K562 (cell line): Measurements from ENCODE around the gene SYF2. TPM values are rescaled to one million over a fixed set of nuclear protein-coding genes. Genes with fewer than 3 reads are reported as not detected.

Source experiments
- ATF4 ChIP-seq: fragments of 450-650 bp; formaldehyde crosslinking; IDR thresholded peaks from 2 replicates; pipeline ENCODE4 v1.4.0; 2022; ENCODE audit warnings: mild to moderate bottlenecking, moderate library complexity
- CHD4 ChIP-seq: fragments of 200-600 bp; sonication (generic); IDR thresholded peaks from 3 replicates; pipeline ENCODE4 v1.6.1; 2012; ENCODE audit warnings: low read depth, mild to moderate bottlenecking, mixed read lengths, low read length, inconsistent platforms; ENCODE audit not compliant: insufficient read depth, insufficient replicate concordance, poor library complexity, severe bottlenecking
- DMBX1 ChIP-seq: fragments of 250-450 bp; sonication (Bioruptor Pico); IDR thresholded peaks from 2 replicates; pipeline ENCODE4 v1.8.0; 2022; ENCODE audit warnings: inconsistent platforms, mild to moderate bottlenecking, moderate library complexity, borderline replicate concordance
- FOXK2 ChIP-seq, 2 experiments: fragments of 450-650 bp; IDR thresholded peaks in 1 of 2; conservative IDR thresholded peaks in 1 of 2; 2 replicates each; pipeline ENCODE4 v1.6.1; 2016; ENCODE audit warnings: low read depth in 2 of 2, mild to moderate bottlenecking in 1 of 2
- HDAC8 ChIP-seq: fragments of 450-650 bp; IDR thresholded peaks from 2 replicates; pipeline ENCODE4 v1.6.1; 2016; ENCODE audit warnings: mild to moderate bottlenecking, missing genetic modification characterization, moderate library complexity, missing compliant biosample characterization
- HIVEP1 ChIP-seq: fragments of 250-450 bp; sonication (Bioruptor Pico); IDR thresholded peaks from 2 replicates; pipeline ENCODE4 v1.4.0; 2020; ENCODE audit warnings: mild to moderate bottlenecking
- JUND ChIP-seq, 2 experiments: IDR thresholded peaks; 2 replicates in 1 of 2; 3 replicates in 1 of 2; pipeline ENCODE4 v1.6.1; 2011; ENCODE audit warnings: borderline replicate concordance in 2 of 2, low read depth in 2 of 2, low read length in 2 of 2, improper control_type of control experiment in 1 of 2, missing biosample characterization in 1 of 2, missing genetic modification characterization in 1 of 2, missing genetic modification reagents in 1 of 2
- NFXL1 ChIP-seq: fragments of 450-650 bp; formaldehyde crosslinking; IDR thresholded peaks from 2 replicates; pipeline ENCODE4 v1.4.0; 2021; ENCODE audit warnings: mild to moderate bottlenecking
- PBX2 ChIP-seq, 2 experiments: IDR thresholded peaks in 1 of 2; conservative IDR thresholded peaks in 1 of 2; 2 replicates each; pipeline ENCODE4 v1.6.1; 2016; ENCODE audit warnings: low read depth in 2 of 2, mild to moderate bottlenecking in 1 of 2, missing compliant biosample characterization in 1 of 2, missing genetic modification characterization in 1 of 2, moderate library complexity in 1 of 2
- PML ChIP-seq: IDR thresholded peaks from 2 replicates; pipeline ENCODE4 v1.6.1; 2012; ENCODE audit warnings: low read length, inconsistent platforms
- RNF2 ChIP-seq: sonication (generic); IDR thresholded peaks from 2 replicates; pipeline ENCODE4 v1.6.1; 2016
- SMAD4 ChIP-seq: fragments of 250-450 bp; sonication (Bioruptor Pico); conservative IDR thresholded peaks from 2 replicates; pipeline ENCODE4 v1.8.0; 2021; ENCODE audit warnings: inconsistent platforms, mild to moderate bottlenecking, moderate library complexity
- TAF15 ChIP-seq: fragments of 200-400 bp; formaldehyde crosslinking; IDR thresholded peaks from 2 replicates; pipeline ENCODE4 v1.6.1; 2017; ENCODE audit warnings: mild to moderate bottlenecking, low read depth, low read length, moderate library complexity
- U2AF2 ChIP-seq: fragments of 200-400 bp; formaldehyde crosslinking; optimal IDR thresholded peaks from 2 replicates; pipeline ENCODE3; 2017; ENCODE audit warnings: low read depth, mild to moderate bottlenecking, low read length
- ZHX1 ChIP-seq: fragments of 150-350 bp; conservative IDR thresholded peaks from 2 replicates; pipeline ENCODE4 v1.6.1; 2014; ENCODE audit warnings: low read length
- ZNF133 ChIP-seq: fragments of 250-450 bp; sonication (Bioruptor Pico); IDR thresholded peaks from 2 replicates; pipeline ENCODE4 v1.4.0; 2020; ENCODE audit warnings: mild to moderate bottlenecking
- ZNF197 ChIP-seq: fragments of 200-800 bp; sonication (Bioruptor generic); IDR thresholded peaks from 2 replicates; pipeline ENCODE4 v1.6.1; 2016; ENCODE audit warnings: low read depth, missing genetic modification characterization, missing compliant biosample characterization
- ZNF764 ChIP-seq: fragments of 250-450 bp; sonication (Bioruptor Pico); IDR thresholded peaks from 2 replicates; pipeline ENCODE4 v1.4.0; 2020; ENCODE audit warnings: low read depth, mild to moderate bottlenecking, moderate library complexity
- polyA plus RNA-seq, 8 experiments: library from polyadenylated mRNA; depleted of rRNA in 4 of 8; stranded (reverse) in 5 of 8; unstranded in 3 of 8; fragments of >200 nt; fragmentation: Nextera tagmentation in 2 of 8; fragmentation: Illumina TruSeq in 1 of 8; extraction: Ambion mirVana in 2 of 8; extraction: Trizol in 1 of 8; gene quantifications; 2 replicates each; pipeline versions ENCODE4 v1.2.1 to v1.2.3, GENCODE V29; 2011 to 2014; ENCODE audit warnings: inconsistent platforms in 1 of 8, missing spikeins in 1 of 8
- total RNA-seq, 7 experiments: library from RNA; depleted of rRNA in 6 of 7; stranded (reverse); fragments of >200 nt in 6 of 7; fragmentation: Illumina TruSeq in 2 of 7; extraction: Trizol in 2 of 7; gene quantifications; 2 replicates each; pipeline versions ENCODE4 v1.2.1 to v1.2.3, GENCODE V29; 2011 to 2021; ENCODE audit warnings: low replicate concordance in 1 of 7

Gene SYF2
- total and polyA plus RNA-seq, 9 of the 15 experiments (the other 6 are each of a cell fraction or from before 2014, with no cell fraction given), result 20.9 to 69.0 (median 43.2) TPM

GRCh38 chr1:25232027-25232865 is at the start of gene SYF2 (continued):
- no peak for TF ChIP-seq PBX2 (CRISPR knock-in tag; IDR thresholded peaks at IDR 0.05; ENCODE audit: low read depth)
- TF ChIP-seq PBX2 (tag; conservative IDR thresholded peaks at IDR 0.05; ENCODE audit: low read depth), result peak; percentile 76
- 0 out of 2 replicates have a peak, but pooled peaks have one; percentile 26 for TF ChIP-seq HIVEP1 (CRISPR knock-in tag)
- 0 out of 2 replicates have a peak, but pooled peaks have one; percentile 40 for TF ChIP-seq RNF2
- no peak for TF ChIP-seq ZNF133 (CRISPR knock-in tag)
- TF ChIP-seq DMBX1 (CRISPR knock-in tag), result peak; percentile 93
- TF ChIP-seq ZNF764, result 0 out of 2 replicates have a peak, but pooled peaks have one; percentile 5
- TF ChIP-seq NFXL1, result peak; percentile 89
- peak; percentile 45; the same call in 1 of the 2 replicates for TF ChIP-seq PML
- TF ChIP-seq HDAC8, result peak; percentile 97
- TF ChIP-seq JUND (IDR thresholded peaks at IDR 0.05; ENCODE audit: borderline replicate concordance, low read depth, low read length), result peak; percentile 48
- no peak; the same call in 2 of the 3 replicates for TF ChIP-seq JUND (tag; IDR thresholded peaks at IDR 0.05; ENCODE audit: borderline replicate concordance, low read depth, low read length)
- TF ChIP-seq ATF4 (CRISPR knock-in tag), result peak; percentile 74
- peak; percentile 100 for TF ChIP-seq FOXK2 (conservative IDR thresholded peaks at IDR 0.05 in 1 of 2, IDR thresholded peaks at IDR 0.05 in 1 of 2; ENCODE audit: low read depth in 2 of 2)
- no peak for TF ChIP-seq TAF15
- peak; percentile 51 for TF ChIP-seq ZHX1
- TF ChIP-seq U2AF2, result no peak
- peak; percentile 74 for TF ChIP-seq ZNF197 (CRISPR knock-in tag)
- TF ChIP-seq CHD4, result peak; percentile 33
- TF ChIP-seq SMAD4 (CRISPR knock-in tag), result peak; percentile 77; the same call in 1 of the 2 replicates
